Vagina (tissue), 2 donors: ENCODE measurements around the gene SPATA16. TPM values are rescaled to one million over a fixed set of nuclear protein-coding genes. Genes with fewer than 3 reads are reported as not detected.

Source experiments
- DNase-seq, 2 donors: peaks; one replicate each; pipeline ENCODE4 v3.0.0-alpha.2; 2017; ENCODE audit errors: extremely low spot score in 2 of 2
- H3K27ac ChIP-seq: fragments of 200-600 bp; sonication (generic); one replicate; pipeline ENCODE4 v1.5.1; 2019
- H3K27me3 ChIP-seq: fragments of 200-600 bp; sonication (generic); one replicate; pipeline ENCODE4 v1.5.1; 2019
- H3K36me3 ChIP-seq, 2 donors: fragments of 200-600 bp; sonication (generic); one replicate each; pipeline ENCODE4 v1.5.1; 2017 to 2019
- H3K4me1 ChIP-seq: fragments of 200-600 bp; sonication (generic); one replicate; pipeline ENCODE4 v1.5.1; 2019
- H3K4me3 ChIP-seq, 2 donors: fragments of 200-600 bp; sonication (generic); 1 replicate in 1 of 2; 2 replicates in 1 of 2; pipeline ENCODE4 v1.5.1; 2016 to 2019
- H3K9me3 ChIP-seq: fragments of 200-600 bp; sonication (generic); one replicate; pipeline ENCODE4 v1.5.1; 2019
- POLR2A ChIP-seq, 2 donors: fragments of 450-650 bp; IDR thresholded peaks; one replicate each; pipeline ENCODE4 v1.6.1; 2017; ENCODE audit warnings: antibody characterized with exemption in 2 of 2, mild to moderate bottlenecking in 2 of 2, moderate library complexity in 2 of 2
- POLR2AphosphoS5 ChIP-seq, 2 donors: sonication (generic); formaldehyde crosslinking; IDR thresholded peaks; one replicate each; pipeline ENCODE4 v1.9.0; 2017; ENCODE audit warnings: antibody characterized with exemption in 2 of 2, mild to moderate bottlenecking in 2 of 2, low read depth in 1 of 2; ENCODE audit not compliant: insufficient read depth in 1 of 2
- intact Hi-C: fragments of 100-400 bp; cut with DNase I; formaldehyde crosslinking; loops from one replicate; pipeline ENCODE4 v1.15.1; 2023
- total RNA-seq: library from RNA; depleted of rRNA; stranded (reverse); fragments of >200 nt; gene quantifications from one replicate; pipeline ENCODE4 v1.2.3, GENCODE V29; 2016
- TF ChIP-seq, protein P1 (sequence below), 3 experiments: fragments of 450-650 bp in 2 of 3; fragments of 200-600 bp in 1 of 3; sonication (generic) in 1 of 3; IDR thresholded peaks; one replicate each; pipeline ENCODE4 v1.5.1; 2017 to 2019; ENCODE audit warnings: antibody characterized with exemption in 3 of 3, mild to moderate bottlenecking in 2 of 3, moderate library complexity in 2 of 3

SPATA16 gene
- total RNA-seq, 1 donor from 2014 or later = not detected

DNA sequence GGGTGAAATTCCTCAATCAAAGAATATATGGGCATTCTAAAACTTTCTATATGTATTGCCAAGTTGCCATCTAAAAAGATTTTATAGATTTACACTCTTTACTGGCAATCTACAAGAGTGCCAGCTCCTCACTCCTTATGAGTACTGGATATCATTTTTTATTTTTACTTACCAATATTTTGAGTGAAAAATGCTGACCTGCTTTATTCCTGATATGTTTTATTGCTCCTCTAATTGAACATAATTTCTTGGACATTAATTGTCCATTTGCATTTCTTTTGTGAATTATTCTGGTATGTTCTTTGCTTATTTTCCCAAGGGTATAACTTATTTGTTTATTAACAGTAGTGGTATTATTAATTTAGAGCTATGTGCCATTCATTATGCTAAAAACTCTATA is 293.7 kb downstream of the SPATA16 start:
- H3K27me3 ChIP-seq = no peaks in the 10 kb centered on the region
- no peaks in the 10 kb centered on the region for H3K4me1 ChIP-seq
- intact Hi-C loops = no loop called here
- H3K4me3 ChIP-seq = no peak overlapping the region
- H3K36me3 ChIP-seq = no peaks in the 10 kb centered on the region
- TF ChIP-seq, protein P1, sequence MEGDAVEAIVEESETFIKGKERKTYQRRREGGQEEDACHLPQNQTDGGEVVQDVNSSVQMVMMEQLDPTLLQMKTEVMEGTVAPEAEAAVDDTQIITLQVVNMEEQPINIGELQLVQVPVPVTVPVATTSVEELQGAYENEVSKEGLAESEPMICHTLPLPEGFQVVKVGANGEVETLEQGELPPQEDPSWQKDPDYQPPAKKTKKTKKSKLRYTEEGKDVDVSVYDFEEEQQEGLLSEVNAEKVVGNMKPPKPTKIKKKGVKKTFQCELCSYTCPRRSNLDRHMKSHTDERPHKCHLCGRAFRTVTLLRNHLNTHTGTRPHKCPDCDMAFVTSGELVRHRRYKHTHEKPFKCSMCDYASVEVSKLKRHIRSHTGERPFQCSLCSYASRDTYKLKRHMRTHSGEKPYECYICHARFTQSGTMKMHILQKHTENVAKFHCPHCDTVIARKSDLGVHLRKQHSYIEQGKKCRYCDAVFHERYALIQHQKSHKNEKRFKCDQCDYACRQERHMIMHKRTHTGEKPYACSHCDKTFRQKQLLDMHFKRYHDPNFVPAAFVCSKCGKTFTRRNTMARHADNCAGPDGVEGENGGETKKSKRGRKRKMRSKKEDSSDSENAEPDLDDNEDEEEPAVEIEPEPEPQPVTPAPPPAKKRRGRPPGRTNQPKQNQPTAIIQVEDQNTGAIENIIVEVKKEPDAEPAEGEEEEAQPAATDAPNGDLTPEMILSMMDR (IDR thresholded peaks at IDR 0.05) = no peak
- TF ChIP-seq POLR2A (IDR thresholded peaks at IDR 0.05) = no peak
- no peak for TF ChIP-seq POLR2AphosphoS5 (IDR thresholded peaks at IDR 0.05; ENCODE audit: insufficient read depth in 1 of 2, low read depth in 1 of 2)
- H3K9me3 ChIP-seq = no peaks in the 10 kb centered on the region
- DNase-seq = no peak
- no peak overlapping the region for H3K27ac ChIP-seq

DNA sequence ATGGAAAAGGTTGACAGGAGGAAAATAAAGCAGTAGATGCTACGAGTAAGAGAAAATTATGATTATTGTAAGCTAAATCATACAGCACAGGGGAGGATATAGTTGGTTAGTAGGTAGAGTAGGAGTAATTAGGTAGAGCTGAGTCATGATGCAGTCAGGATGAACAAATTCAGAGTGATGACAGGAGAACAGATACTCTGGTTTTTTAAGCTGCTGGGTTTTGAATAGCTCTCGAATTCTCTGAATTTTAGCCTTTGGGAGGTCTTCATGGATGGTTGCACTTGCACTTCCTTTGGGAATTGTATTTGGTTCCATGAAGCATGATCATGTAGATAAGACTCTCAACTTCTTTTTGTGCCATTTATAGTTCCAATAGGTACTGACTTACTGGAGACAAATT is 294.3 kb downstream of the SPATA16 start:
- Histone ChIP-seq H3K27ac (no peak overlapping the region), H3K4me3 (no peak overlapping the region), H3K27me3 (no peaks in the 10 kb centered on the region), H3K36me3 (no peaks in the 10 kb centered on the region), H3K4me1 (no peaks in the 10 kb centered on the region), H3K9me3 (no peaks in the 10 kb centered on the region)
- no peak for DNase-seq
- TF ChIP-seq POLR2AphosphoS5 (IDR thresholded peaks at IDR 0.05; ENCODE audit: insufficient read depth in 1 of 2, low read depth in 1 of 2) (no peak), POLR2A (IDR thresholded peaks at IDR 0.05) (no peak)
- TF ChIP-seq, protein P1 (IDR thresholded peaks at IDR 0.05) = no peak
- intact Hi-C loops = no loop called here

DNA sequence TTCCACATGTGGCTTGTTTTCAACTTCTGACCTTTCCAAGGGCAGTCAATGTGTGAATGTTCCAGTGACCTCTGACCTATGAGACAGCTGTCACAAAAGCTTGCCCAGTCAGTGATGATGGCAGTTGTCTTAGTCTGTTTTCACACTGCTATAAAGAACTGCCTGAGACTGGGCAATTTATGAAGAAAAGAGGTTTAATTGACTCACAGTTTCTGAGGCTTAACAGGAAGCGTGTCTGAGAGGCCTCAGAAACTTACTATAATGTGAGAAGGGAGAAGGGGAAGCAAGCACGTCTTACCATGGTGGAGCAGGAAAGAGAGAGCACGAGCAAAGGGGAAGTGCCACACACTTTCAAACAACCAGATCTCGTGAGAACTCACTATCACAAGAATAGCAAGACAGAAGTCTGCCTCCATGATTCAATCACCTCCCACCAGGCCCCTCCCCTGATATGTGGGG is 294.9 kb downstream of the SPATA16 start:
- Histone ChIP-seq H3K9me3 (no peaks in the 10 kb centered on the region), H3K27ac (no peak overlapping the region), H3K4me1 (no peaks in the 10 kb centered on the region), H3K27me3 (no peaks in the 10 kb centered on the region), H3K36me3 (no peaks in the 10 kb centered on the region), H3K4me3 (no peak overlapping the region)
- TF ChIP-seq, protein P1 (IDR thresholded peaks at IDR 0.05) = no peak
- TF ChIP-seq POLR2AphosphoS5 (IDR thresholded peaks at IDR 0.05; ENCODE audit: insufficient read depth in 1 of 2, low read depth in 1 of 2) = no peak
- no peak for TF ChIP-seq POLR2A (IDR thresholded peaks at IDR 0.05)
- intact Hi-C loops = no loop called here
- no peak for DNase-seq

DNA sequence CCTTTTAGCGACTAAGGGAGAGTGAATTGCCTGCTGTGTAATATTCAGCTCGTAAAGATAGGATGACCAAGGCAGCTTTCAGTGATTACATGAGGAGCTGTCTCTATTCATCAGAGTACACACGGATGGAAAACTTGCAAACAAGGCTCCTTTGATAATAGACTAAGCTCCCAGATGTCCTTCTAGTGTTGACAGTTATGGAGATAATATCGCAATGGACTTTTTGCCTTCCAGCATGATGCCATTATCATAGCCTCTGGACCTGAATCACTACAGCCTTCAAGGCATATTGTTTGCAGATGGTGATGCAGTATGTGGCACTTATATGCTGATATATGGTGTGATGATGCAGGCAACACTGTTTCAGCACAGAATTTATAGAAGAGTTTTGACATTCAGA is 296.6 kb downstream of the SPATA16 start:
- Histone ChIP-seq H3K27ac (no peak overlapping the region), H3K36me3 (no peaks in the 10 kb centered on the region), H3K4me3 (no peak overlapping the region), H3K4me1 (no peaks in the 10 kb centered on the region), H3K9me3 (no peaks in the 10 kb centered on the region), H3K27me3 (no peaks in the 10 kb centered on the region)
- TF ChIP-seq POLR2AphosphoS5 (IDR thresholded peaks at IDR 0.05; ENCODE audit: insufficient read depth in 1 of 2, low read depth in 1 of 2) (no peak), POLR2A (IDR thresholded peaks at IDR 0.05) (no peak)
- TF ChIP-seq, protein P1 (IDR thresholded peaks at IDR 0.05) = no peak
- no peak for DNase-seq
- intact Hi-C loops = no loop called here

DNA sequence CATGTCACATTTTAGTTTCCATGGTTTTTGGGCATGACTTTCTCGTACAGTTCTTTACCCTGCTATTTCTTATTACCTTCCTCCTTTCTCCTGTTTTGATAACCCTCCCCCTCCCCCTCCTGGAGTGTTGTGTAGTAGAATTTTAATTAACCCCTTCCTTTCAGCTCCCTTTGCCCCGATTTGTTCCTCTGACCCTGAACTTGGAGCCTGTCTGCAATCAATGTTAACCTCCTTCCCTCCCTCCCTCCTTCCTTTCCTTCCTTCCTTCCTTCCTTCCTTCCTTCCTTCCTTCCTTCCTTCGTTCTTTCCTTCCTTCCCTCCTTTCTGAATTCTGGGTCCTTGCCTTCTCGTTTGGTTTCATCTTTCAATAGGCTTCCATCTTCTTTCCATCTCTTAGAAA is 300.1 kb downstream of the SPATA16 start:
- Histone ChIP-seq H3K27me3 (no peaks in the 10 kb centered on the region), H3K9me3 (no peaks in the 10 kb centered on the region), H3K4me1 (no peaks in the 10 kb centered on the region), H3K27ac (no peak overlapping the region), H3K4me3 (no peak overlapping the region), H3K36me3 (no peaks in the 10 kb centered on the region)
- no peak for DNase-seq
- TF ChIP-seq, protein P1 (IDR thresholded peaks at IDR 0.05) = no peak
- no peak for TF ChIP-seq POLR2A (IDR thresholded peaks at IDR 0.05)
- TF ChIP-seq POLR2AphosphoS5 (IDR thresholded peaks at IDR 0.05; ENCODE audit: insufficient read depth in 1 of 2, low read depth in 1 of 2) = no peak
- intact Hi-C loops = no loop called here
